ENCODE measurements around the gene SLC16A7.

The SLC16A7 gene

DNA sequence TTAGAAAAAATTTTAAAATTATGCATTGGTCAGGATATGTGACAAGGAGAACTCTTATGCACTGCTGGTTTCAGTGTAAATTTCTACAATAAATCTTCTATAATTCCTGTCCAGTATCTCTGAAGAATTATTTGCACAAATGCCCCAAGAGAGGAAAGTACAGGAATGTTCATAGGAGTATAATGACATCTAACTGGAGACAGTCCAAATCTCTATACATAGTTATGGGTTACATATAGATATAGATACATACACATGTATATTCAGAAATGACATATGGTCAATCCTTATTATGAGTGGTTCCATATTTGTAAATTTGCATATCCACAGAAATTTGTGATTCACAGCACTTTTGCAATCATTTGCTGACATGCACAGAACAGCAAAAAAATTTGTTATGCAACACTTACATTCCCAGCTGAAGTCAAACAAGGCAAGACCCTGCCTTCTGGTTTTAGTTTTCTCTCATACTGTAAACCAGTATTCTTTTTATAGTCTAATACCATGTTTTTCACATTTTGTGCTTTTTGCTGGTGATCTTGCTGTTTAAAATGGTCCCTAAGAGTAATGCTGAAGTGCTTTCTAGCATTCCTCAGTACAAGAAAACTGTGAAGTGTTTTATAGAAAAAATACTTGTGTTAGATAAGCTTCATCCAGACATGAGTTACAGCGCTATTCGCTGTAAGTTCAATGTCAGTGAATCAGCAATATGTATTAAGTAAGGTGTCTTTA lies 103.8 kb downstream of the SLC16A7 start:
- TF ChIP-seq, protein P1, sequence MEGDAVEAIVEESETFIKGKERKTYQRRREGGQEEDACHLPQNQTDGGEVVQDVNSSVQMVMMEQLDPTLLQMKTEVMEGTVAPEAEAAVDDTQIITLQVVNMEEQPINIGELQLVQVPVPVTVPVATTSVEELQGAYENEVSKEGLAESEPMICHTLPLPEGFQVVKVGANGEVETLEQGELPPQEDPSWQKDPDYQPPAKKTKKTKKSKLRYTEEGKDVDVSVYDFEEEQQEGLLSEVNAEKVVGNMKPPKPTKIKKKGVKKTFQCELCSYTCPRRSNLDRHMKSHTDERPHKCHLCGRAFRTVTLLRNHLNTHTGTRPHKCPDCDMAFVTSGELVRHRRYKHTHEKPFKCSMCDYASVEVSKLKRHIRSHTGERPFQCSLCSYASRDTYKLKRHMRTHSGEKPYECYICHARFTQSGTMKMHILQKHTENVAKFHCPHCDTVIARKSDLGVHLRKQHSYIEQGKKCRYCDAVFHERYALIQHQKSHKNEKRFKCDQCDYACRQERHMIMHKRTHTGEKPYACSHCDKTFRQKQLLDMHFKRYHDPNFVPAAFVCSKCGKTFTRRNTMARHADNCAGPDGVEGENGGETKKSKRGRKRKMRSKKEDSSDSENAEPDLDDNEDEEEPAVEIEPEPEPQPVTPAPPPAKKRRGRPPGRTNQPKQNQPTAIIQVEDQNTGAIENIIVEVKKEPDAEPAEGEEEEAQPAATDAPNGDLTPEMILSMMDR (IDR thresholded peaks at IDR 0.05; ENCODE audit: control insufficient read depth, extremely low read depth, insufficient read depth): no peak
- no peak overlapping the region for H3K4me3 ChIP-seq (ENCODE audit: low read depth, low read length)
- DNase-seq (ENCODE audit: low read depth): no peak

DNA sequence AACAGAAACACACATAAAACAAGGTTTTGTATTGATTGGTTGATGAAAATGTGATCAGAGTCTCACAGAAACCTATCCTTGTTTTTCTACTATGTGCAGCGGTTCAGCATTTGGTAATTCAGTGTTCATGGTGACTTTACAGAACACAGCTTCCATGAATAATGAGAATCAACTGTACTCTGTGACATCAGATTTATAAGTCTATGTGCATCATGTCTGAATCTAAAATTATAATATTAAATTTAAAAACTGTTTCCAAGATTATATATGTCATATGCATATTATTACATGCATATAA lies 104.3 kb downstream of the SLC16A7 start:
- TF ChIP-seq, protein P1 (IDR thresholded peaks at IDR 0.05; ENCODE audit: control insufficient read depth, extremely low read depth, insufficient read depth): no peak

DNA sequence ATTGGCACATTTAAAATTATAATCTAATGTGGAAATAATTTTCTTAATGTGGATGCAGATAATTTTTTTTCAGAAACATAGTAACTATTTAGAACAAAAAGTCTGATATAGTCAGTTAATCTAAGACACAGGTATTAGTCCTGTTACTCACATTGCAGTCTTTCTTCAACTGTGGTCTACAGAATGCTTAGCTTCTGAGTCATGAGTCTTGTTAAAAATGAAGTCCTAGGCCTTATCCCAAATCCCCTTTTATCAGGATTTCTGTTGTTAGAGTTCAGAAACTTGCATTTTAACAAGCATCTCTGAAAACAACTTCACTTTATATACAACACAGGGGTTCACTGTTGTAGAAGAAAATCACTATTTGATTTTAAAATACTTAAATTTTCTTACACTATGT lies 112.2 kb downstream of the SLC16A7 start:
- DNase-seq (ENCODE audit: low read depth): no peak
- no peak overlapping the region for H3K4me3 ChIP-seq (ENCODE audit: low read depth, low read length)
- TF ChIP-seq, protein P1 (IDR thresholded peaks at IDR 0.05; ENCODE audit: control insufficient read depth, extremely low read depth, insufficient read depth): no peak

More for the DNA sequence above, 104.3 kb downstream of the SLC16A7 start:
- no peak for DNase-seq (ENCODE audit: low read depth)
- H3K4me3 ChIP-seq (ENCODE audit: low read depth, low read length): no peak overlapping the region

DNA sequence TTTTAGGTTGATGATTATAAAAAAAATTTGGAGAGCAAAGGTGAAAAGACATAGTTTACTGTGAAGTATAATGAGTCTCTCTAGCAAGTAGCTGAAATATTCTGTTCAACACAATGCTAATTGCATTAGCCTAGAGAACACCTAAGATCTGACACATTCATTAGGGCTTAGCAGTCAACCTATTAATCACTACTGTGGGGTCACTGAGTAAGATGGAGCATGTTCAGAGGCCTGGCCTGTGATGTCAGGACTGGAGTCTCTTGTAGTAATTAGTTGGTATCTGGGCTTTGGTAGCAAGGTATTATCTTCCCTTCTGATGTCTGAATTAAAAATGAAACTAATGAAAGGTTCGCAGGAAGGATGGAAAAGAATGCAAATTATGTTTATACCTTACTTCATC lies 112.7 kb downstream of the SLC16A7 start:
- H3K4me3 ChIP-seq (ENCODE audit: low read depth, low read length): no peak overlapping the region
- TF ChIP-seq, protein P1 (IDR thresholded peaks at IDR 0.05; ENCODE audit: control insufficient read depth, extremely low read depth, insufficient read depth): no peak
- DNase-seq (ENCODE audit: low read depth): no peak

DNA sequence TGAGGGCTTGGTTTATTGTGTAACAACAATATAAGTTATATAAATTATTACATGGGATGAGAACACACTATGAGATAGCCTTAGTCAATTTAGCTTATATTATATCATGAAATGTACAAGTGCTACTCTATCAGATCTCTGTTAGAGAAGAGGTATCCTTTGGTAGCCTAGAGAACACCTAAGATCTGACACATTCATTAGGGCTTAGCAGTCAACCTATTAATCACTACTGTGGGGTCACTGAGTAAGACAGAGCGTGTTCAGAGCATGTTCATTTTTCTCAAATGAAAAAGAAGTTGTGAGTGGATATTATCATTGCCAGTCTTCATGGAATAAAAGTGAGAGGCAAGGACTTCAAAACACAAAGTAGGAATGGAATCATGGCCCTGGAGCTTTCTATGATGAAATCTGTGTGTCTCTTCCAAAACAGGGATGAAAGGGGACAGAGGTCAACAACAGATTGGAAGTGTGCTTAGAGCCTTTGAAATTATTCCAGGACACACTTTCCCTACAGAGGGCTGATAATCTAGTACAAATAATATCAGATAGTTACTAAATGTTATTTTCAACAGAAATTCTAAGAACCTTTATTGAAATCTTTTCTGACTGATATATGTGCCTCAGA lies 114.3 kb downstream of the SLC16A7 start:
- TF ChIP-seq, protein P1 (IDR thresholded peaks at IDR 0.05; ENCODE audit: control insufficient read depth, extremely low read depth, insufficient read depth): no peak
- no peak for DNase-seq (ENCODE audit: low read depth)
- no peak overlapping the region for H3K4me3 ChIP-seq (ENCODE audit: low read depth, low read length)

DNA sequence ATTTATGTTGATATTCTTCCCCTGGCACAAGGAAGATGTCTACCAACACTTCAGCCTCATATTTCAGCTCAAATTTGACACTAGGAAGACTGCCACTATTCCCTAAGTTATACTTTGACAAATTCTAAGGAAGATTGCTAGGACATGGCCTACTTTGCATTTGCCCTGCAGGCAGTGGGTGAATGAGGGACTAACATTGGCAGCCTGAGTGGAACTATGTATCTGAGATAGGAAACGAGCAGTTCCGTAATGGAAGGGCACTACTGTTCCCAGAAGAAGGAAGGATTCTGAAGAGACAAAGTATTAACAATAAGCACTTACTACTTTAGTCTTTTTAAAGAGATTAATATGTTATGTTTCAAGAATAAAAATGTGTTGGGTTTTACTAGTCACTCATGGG lies 115.1 kb downstream of the SLC16A7 start:
- H3K4me3 ChIP-seq (ENCODE audit: low read depth, low read length): no peak overlapping the region
- DNase-seq (ENCODE audit: low read depth): no peak
- TF ChIP-seq, protein P1 (IDR thresholded peaks at IDR 0.05; ENCODE audit: control insufficient read depth, extremely low read depth, insufficient read depth): no peak

DNA sequence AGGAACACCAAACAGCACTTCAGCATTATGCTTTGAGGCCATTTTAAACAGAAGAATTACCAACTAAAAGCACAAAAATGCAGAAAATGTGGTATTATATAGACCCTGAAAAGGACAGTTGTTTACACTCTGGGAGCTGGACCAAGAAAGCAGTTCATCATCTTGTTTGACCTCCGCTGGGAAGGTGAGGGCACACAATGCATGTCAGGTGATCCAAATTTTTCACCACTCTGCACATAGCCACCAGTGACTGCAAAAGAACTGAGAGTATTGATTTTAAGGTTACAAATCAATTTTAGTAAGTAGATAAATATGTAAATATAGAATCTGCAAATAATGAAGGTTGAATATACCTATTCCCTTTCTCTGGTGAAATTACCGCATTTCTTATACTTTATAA lies 119.6 kb downstream of the SLC16A7 start:
- TF ChIP-seq, protein P1 (IDR thresholded peaks at IDR 0.05; ENCODE audit: control insufficient read depth, extremely low read depth, insufficient read depth): no peak
- DNase-seq (ENCODE audit: low read depth): no peak
- H3K4me3 ChIP-seq (ENCODE audit: low read depth, low read length): no peak overlapping the region
